CD4-positive, alpha-beta T cell treated with Interleukin-4 for 1 hour (primary cell): ENCODE results near the gene GAK.
"Not testable (repeated sequence)": the region's sequence is repeated elsewhere in the genome, so short reads cannot be mapped to it uniquely, and the experiment has no call there.

Experiments
- DNase-seq, 2 donors: peaks; one replicate each; pipeline ENCODE4 v3.0.0-alpha.2; 2020 to 2022

GAK gene

GRCh38 chr4:808860-809570, 123.1 kb downstream of the GAK start:
- DNase-seq, result no peak

DNA sequence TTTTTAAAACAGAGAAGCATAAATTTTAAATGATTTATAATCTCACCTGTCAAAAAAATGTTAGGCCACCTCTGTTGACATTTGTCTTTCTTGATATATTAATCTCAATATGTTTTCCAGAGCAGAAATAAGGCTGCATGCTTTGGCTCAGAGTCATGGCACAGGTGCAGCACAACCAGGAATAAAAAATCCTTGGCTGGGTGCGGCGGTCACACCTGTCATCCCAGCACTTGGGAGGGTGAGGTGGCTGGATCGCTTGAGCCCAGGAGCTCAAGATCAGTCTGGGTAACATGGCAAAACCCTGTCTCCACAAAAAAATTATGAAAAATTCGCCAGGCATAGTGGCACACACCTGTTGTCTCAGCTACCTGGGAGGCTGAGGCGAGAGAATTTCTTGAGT, 124.3 kb downstream of the GAK start:
- no peak for DNase-seq

- not testable (repeated sequence) for DNase-seq
These were observed 125.1 kb downstream of the GAK start for GRCh38 chr4:806979-807378.

DNA sequence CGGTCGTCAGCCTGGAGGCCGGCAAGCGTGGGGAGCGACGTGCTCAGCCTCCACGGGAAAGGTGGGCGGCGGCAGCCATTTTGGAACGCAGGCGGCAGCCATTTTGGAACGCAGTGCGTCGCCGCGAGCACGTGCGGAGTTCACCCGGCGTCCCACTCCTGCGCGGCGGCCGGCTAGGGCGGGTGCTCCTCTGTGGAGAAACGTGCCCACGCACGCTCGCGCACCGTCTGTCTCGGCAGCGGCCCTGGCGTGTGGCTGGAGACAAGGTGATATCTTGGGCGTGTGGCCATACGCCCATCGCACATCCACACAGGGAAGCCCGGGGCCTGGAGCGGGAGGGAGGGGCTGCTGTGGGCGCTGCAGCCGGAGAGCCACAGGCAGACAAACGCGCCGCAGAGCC, 127.3 kb downstream of the GAK start:
- DNase-seq, result no peak

GRCh38 chr4:803884-804283, 128.2 kb downstream of the GAK start:
- no peak for DNase-seq

DNA sequence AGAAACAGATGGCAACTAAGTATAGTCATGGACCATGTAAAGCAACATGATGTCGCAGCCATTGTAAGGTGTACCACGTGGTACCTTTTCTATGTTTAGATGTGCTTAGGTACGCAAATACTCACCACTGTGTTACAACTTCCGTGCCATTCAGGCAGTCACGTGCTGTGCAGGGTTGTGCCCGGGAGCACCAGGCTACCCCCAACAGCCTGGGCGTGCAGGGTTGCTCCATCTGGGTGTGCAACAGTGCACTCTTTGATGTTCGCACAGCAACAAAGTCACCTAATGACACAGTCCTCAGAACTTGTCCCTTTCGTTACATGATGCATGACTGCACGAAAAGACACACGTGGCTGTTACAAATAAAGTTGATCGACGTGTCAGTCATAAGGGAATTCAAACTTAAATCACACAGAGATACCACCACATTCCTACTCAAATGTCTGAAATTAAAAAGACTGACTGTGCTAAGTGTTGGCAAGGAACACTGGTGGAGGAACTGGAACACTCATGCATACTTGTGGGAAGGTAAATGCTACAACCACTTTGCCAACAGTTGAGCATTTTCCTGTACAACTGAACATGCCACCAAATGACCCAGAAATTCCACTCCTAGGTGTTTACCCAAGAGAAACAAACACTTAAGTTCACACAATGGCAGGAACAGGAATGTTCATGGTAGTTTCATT, 130.5 kb downstream of the GAK start:
- no peak for DNase-seq
